Activated B cell treated with CpG ODN at 0.5 μM for 24 hours (primary cell): ENCODE data around the gene HCK. TPM values are rescaled to one million over a fixed set of nuclear protein-coding genes. Genes with fewer than 3 reads are reported as not detected.

Source experiments
- ATAC-seq: fragments of 200-7000 bp; cut with Tn5 transposase; one replicate; pipeline ENCODE4 v1.10.0; 2021; ENCODE audit warnings: low read depth, mild to moderate bottlenecking, moderate library complexity
- CTCF ChIA-PET: fragments of 350-600 bp; sonication (Branson Sonifier 250); formaldehyde crosslinking; loops from one replicate; lab custom pipeline; 2021; ENCODE audit warnings: antibody characterized with exemption; lab: Charles Lee
- POLR2A ChIA-PET: fragments of 350-600 bp; sonication (Branson Sonifier 250); formaldehyde crosslinking; loops from one replicate; lab custom pipeline; 2021; ENCODE audit warnings: antibody characterized with exemption; lab: Charles Lee
- DNase-seq: peaks from one replicate; pipeline ENCODE4 v3.0.0; 2022
- H3K27ac Mint-ChIP-seq: one replicate; pipeline ENCODE4 v1.8.0; 2020; ENCODE audit warnings: mixed read lengths
- H3K27me3 Mint-ChIP-seq: one replicate; pipeline ENCODE4 v1.8.0; 2021; ENCODE audit warnings: mixed read lengths
- H3K36me3 Mint-ChIP-seq: one replicate; pipeline ENCODE4 v1.8.0; 2021; ENCODE audit warnings: low read depth, mixed read lengths
- H3K4me1 Mint-ChIP-seq: one replicate; pipeline ENCODE4 v1.8.0; 2021; ENCODE audit warnings: mixed read lengths
- H3K4me3 Mint-ChIP-seq: one replicate; pipeline ENCODE4 v1.8.0; 2020; ENCODE audit warnings: mild to moderate bottlenecking, mixed read lengths
- H3K9me3 Mint-ChIP-seq: one replicate; pipeline ENCODE4 v1.8.0; 2020; ENCODE audit warnings: mixed read lengths
- intact Hi-C: fragments of 100-400 bp; cut with micrococcal nuclease; formaldehyde crosslinking; loops from one replicate; pipeline ENCODE4 v1.15.1; 2024
- total RNA-seq: library from RNA; stranded (reverse); gene quantifications from 2 replicates; pipeline ENCODE4 v1.2.3, GENCODE V29; 2022
- TF ChIP-seq, protein P1 (sequence below): fragments of 200-600 bp; IDR thresholded peaks from one replicate; pipeline ENCODE4 v1.8.0; 2022; ENCODE audit warnings: antibody characterized with exemption, mild to moderate bottlenecking

The HCK gene
- total RNA-seq, 1 donor from 2014 or later: 183 TPM

DNA sequence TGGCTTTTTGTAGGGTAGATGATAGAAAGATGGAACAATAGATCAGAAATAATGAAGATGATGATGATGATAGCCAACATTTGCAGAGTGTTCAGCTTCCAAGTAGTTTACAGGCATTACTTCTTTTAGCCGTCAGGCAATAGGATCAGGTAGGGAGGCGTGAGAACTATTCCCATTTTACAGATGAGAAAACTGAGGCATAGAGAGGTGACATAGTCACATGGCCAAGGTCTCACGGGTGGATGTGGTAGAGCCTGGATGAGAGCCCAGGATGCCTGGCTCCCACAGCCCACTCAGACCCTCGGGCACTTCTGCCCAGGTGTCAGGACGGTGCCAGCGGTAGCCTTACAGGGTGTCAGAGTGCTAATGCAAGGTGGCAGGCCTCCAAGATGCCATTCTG is 31.4 kb downstream of the HCK start:
- ChIA-PET CTCF (interaction anchor here (1.2 to 1.4 kb wide), 2 partner anchors 48 to 54 kb away, joined by 3 read pairs; no protein-coding TSS in a partner anchor), POLR2A (no interaction called here)
- TF ChIP-seq, protein P1, sequence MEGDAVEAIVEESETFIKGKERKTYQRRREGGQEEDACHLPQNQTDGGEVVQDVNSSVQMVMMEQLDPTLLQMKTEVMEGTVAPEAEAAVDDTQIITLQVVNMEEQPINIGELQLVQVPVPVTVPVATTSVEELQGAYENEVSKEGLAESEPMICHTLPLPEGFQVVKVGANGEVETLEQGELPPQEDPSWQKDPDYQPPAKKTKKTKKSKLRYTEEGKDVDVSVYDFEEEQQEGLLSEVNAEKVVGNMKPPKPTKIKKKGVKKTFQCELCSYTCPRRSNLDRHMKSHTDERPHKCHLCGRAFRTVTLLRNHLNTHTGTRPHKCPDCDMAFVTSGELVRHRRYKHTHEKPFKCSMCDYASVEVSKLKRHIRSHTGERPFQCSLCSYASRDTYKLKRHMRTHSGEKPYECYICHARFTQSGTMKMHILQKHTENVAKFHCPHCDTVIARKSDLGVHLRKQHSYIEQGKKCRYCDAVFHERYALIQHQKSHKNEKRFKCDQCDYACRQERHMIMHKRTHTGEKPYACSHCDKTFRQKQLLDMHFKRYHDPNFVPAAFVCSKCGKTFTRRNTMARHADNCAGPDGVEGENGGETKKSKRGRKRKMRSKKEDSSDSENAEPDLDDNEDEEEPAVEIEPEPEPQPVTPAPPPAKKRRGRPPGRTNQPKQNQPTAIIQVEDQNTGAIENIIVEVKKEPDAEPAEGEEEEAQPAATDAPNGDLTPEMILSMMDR: no peak
- no peaks in the 10 kb centered on the region for H3K27me3 Mint-ChIP-seq
- no peak overlapping the region for H3K4me3 Mint-ChIP-seq
- intact Hi-C loops: no loop called here
- no peaks in the 10 kb centered on the region for H3K9me3 Mint-ChIP-seq
- no peak for DNase-seq
- peaks cover 15% of the 10 kb centered on the region for H3K4me1 Mint-ChIP-seq
- no peak for ATAC-seq
- no peak overlapping the region for H3K27ac Mint-ChIP-seq
- H3K36me3 Mint-ChIP-seq: peaks cover 88% of the 10 kb centered on the region

DNA sequence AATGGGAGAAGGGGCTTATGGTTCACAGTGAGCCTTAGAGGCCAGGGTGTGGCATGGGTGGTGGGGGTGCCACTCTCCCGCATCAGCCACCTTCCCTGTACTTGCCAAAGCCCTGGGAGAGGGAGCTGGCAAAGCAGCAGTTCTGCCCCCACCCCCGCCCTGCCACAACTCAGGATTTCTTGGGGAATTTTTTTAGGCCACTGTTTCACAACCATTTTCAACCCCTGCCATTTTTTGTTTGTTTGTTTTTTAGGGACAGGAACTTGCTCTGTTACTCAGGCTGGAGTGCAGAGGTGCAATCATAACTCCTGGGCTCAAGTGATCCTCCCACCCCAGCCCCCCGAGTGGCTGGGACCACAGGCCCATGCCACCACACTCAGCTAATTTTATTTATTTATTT is 35.0 kb downstream of the HCK start:
- H3K36me3 Mint-ChIP-seq: peaks cover 87% of the 10 kb centered on the region
- ChIA-PET POLR2A (interaction anchor here (0.8 to 1.7 kb wide), 2 partner anchors 34 to 47 kb away, joined by 3 to 5 read pairs; partner anchors contain the start of gene HCK), CTCF (interaction anchor here (1.3 kb wide), 1 partner anchor 52 kb away, joined by 5 read pairs; no protein-coding TSS in a partner anchor)
- H3K9me3 Mint-ChIP-seq: no peaks in the 10 kb centered on the region
- TF ChIP-seq, protein P1: no peak
- H3K27me3 Mint-ChIP-seq: no peaks in the 10 kb centered on the region
- intact Hi-C loops: no loop called here
- no peak overlapping the region for H3K27ac Mint-ChIP-seq
- no peak for DNase-seq
- peaks cover 27% of the 10 kb centered on the region for H3K4me1 Mint-ChIP-seq
- no peak overlapping the region for H3K4me3 Mint-ChIP-seq
- ATAC-seq: no peak

DNA sequence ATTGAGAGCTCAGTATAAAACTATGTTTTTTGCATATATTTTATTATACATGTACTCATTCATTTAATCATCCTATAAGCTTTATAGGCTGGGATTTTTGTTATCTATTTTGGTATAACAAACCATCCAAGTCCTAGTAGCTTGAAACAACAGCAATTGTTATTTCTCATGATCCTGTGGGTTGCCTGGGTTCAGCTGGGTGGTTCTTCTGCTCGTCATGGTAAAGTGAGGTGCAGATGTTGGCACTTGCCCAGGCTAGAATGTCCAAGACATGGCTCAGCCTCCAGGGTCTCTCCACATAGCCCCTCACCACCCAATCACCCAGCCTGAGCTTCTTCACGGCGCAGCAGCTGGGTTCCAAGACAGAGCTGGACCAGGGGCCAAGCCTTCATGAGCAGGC is 36.7 kb downstream of the HCK start:
- Mint-ChIP-seq H3K4me1 (peaks cover 27% of the 10 kb centered on the region), H3K27me3 (no peaks in the 10 kb centered on the region), H3K27ac (no peak overlapping the region), H3K9me3 (no peaks in the 10 kb centered on the region), H3K36me3 (peaks cover 86% of the 10 kb centered on the region), H3K4me3 (no peak overlapping the region)
- DNase-seq: no peak
- ChIA-PET POLR2A (interaction anchor here (1.4 kb wide), 1 partner anchor 12 kb away, joined by 3 read pairs; no protein-coding TSS in a partner anchor), CTCF (interaction anchor here (2.3 to 4.9 kb wide), 4 partner anchors 54 to 236 kb away, joined by 11 to 67 read pairs (median 19); partner anchors contain the start of gene PDRG1)
- intact Hi-C loops: no loop called here
- TF ChIP-seq, protein P1: no peak
- no peak for ATAC-seq

DNA sequence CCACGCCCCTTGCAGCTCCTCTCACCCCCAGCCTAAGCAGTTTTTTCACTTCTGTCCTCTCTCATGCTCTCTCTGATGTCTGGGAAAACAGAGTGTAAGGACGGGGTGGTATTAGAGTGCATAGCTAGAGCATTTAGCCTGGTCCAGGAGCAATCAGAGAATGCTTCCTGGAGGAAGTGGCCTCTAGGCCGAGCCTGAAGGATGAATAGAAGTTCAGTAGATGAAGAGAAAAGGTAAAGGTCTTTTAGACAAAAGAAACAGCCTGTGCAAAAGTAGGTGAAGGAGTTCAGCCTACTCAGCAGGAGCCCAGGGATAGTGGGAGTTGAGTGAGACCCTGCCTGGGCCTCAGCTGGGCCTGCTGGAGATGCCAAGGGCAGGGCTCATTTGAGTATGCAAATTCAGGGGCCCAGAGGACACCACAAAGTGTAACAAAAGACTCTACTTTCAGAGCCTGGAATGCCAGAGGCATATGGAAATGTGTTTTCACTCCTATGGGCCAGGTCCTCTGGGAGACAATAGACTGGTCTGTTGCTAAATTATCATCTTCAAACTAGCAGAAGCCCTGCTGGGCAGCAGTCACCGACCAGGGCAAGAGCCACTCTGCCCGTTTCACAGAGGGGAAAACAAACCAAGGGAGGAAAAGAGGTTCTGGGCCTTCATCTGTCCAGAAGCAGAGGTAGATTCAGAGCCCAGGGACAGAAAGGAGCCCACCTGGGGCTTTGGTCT is 37.8 kb downstream of the HCK start:
- intact Hi-C loops: no loop called here
- ATAC-seq (no peak), DNase-seq (no peak)
- H3K36me3 Mint-ChIP-seq: peaks cover 88% of the 10 kb centered on the region
- H3K9me3 Mint-ChIP-seq: no peaks in the 10 kb centered on the region
- TF ChIP-seq, protein P1: no peak
- peaks cover 27% of the 10 kb centered on the region for H3K4me1 Mint-ChIP-seq
- no peaks in the 10 kb centered on the region for H3K27me3 Mint-ChIP-seq
- POLR2A ChIA-PET: interaction anchor here (1.3 to 3.3 kb wide), 5 partner anchors 8 to 58 kb away, joined by 3 to 30 read pairs (median 15); partner anchors contain the start of gene HCK
- H3K27ac Mint-ChIP-seq: peak overlapping the region; percentile 60
- no peak overlapping the region for H3K4me3 Mint-ChIP-seq
- CTCF ChIA-PET: interaction anchor here (0.6 to 4.9 kb wide), 12 partner anchors 10 to 266 kb away, joined by 3 to 96 read pairs (median 13); partner anchors contain the start of gene PDRG1

DNA sequence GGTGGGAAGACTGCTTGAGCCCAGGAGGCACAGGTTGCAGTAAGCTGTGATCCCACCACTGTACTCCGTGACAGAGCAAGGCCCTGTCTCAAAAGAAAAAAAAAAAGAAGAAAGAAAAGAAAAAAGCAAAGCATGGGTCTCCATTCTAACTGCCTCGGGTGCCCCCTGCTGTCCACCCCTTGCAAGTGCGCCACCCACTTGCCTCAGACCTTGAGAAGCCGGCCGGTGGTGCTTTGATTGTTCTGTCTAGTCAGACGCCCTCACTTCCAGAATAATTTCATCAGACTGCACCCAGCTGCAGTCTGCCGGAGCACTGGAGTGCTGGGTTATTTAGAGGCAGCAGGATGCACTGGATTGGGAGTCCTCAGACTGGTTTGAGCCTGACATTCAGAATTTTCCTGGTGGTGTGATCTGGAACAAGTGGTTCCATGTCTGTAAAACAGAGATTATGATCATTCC is 39.9 kb downstream of the HCK start:
- ChIA-PET CTCF (interaction anchor here (0.8 to 4.9 kb wide), 15 partner anchors 9 to 268 kb away, joined by 3 to 96 read pairs (median 6); partner anchors contain the start of gene PDRG1), POLR2A (interaction anchor here (0.6 to 3.3 kb wide), 7 partner anchors 29 to 66 kb away, joined by 4 to 30 read pairs (median 5); partner anchors contain the start of gene HCK)
- TF ChIP-seq, protein P1: peak; percentile 70
- DNase-seq (peak; percentile 68), ATAC-seq (peak; percentile 92)
- Mint-ChIP-seq H3K27ac (no peak overlapping the region), H3K4me3 (no peak overlapping the region), H3K27me3 (no peaks in the 10 kb centered on the region), H3K9me3 (no peaks in the 10 kb centered on the region), H3K4me1 (peaks cover 14% of the 10 kb centered on the region), H3K36me3 (peaks cover 80% of the 10 kb centered on the region)
- intact Hi-C loops: loop anchor here (1.0 kb wide), 5 partner anchors 57 to 270 kb away; partner anchors contain the start of gene PDRG1
